RKO (cell line): ENCODE data around the gene ITIH6.

Experiments
- DNase-seq: peaks from one replicate; pipeline ENCODE4 v3.0.0-alpha.2; 2016; ENCODE audit warnings: low spot score

Gene ITIH6

GRCh38 chrX:54710920-54711319 lies 87.1 kb downstream of the ITIH6 start:
- DNase-seq: no peak

DNA sequence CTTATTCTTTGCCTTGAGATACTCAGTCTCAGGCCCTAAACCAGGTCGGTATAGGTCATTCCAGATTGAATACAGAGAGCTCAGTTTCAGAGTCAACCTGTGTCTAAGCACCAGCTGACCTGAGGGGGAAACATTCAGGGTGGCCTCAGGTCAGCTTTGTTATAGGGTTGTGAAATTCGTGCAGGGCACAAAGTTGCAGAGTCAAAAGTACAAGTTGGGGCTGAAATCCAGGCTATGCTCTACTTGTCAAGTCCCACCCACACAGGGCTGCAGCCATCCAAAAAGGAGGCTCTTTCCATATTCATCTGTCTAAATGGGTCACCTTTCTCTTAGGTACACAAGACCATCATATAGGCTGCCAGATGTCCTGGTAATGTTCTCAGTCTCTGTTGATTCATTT lies 89.7 kb downstream of the ITIH6 start:
- no peak for DNase-seq
